CD4-positive, alpha-beta memory T cell (primary cell): ENCODE measurements around the gene MRPS6. TPM values are rescaled to one million over a fixed set of nuclear protein-coding genes. Genes with fewer than 3 reads are reported as not detected.

Experiments
- CTCF ChIA-PET: fragments of 350-600 bp; sonication (Branson Sonifier 250); formaldehyde crosslinking; loops from one replicate; lab custom pipeline; 2021; ENCODE audit warnings: inconsistent platforms; ENCODE audit not compliant: partially characterized antibody; lab: Charles Lee
- POLR2A ChIA-PET: fragments of 350-600 bp; sonication (Branson Sonifier 250); formaldehyde crosslinking; loops from one replicate; lab custom pipeline; 2021; ENCODE audit not compliant: partially characterized antibody; lab: Charles Lee
- DNase-seq, 5 donors: peaks; one replicate each; pipeline versions ENCODE4 v3.0.0 to v3.0.0-alpha.2; 2020 to 2022; ENCODE audit warnings: mixed read lengths in 1 of 5
- H3K27ac ChIP-seq: one replicate; pipeline ENCODE4 v1.7.0; 2013; ENCODE audit warnings: low read depth, low read length
- H3K27me3 ChIP-seq: 2 replicates; pipeline ENCODE4 v1.7.0; 2013; ENCODE audit warnings: mild to moderate bottlenecking, low read length, moderate library complexity; ENCODE audit not compliant: insufficient read depth
- H3K36me3 ChIP-seq: 2 replicates; pipeline ENCODE4 v1.7.0; 2013; ENCODE audit warnings: mild to moderate bottlenecking, low read length, moderate library complexity; ENCODE audit not compliant: insufficient read depth
- H3K4me1 ChIP-seq: 2 replicates; pipeline ENCODE4 v1.7.0; 2013; ENCODE audit warnings: mild to moderate bottlenecking, low read length, moderate library complexity; ENCODE audit not compliant: insufficient read depth
- H3K4me3 ChIP-seq, 2 donors: one replicate each; pipeline ENCODE4 v1.7.0; 2013; ENCODE audit warnings: low read length in 2 of 2, mild to moderate bottlenecking in 1 of 2
- H3K9me3 ChIP-seq, 2 donors: one replicate each; pipeline ENCODE4 v1.7.0; 2013; ENCODE audit warnings: low read length in 2 of 2, control low read depth in 1 of 2; ENCODE audit not compliant: control insufficient read depth in 1 of 2
- H3K27ac Mint-ChIP-seq, 7 donors: one replicate each; pipeline ENCODE4 v1.8.0; 2020 to 2021; ENCODE audit warnings: mixed read lengths in 7 of 7, mild to moderate bottlenecking in 6 of 7, inconsistent platforms in 3 of 7, moderate library complexity in 3 of 7
- H3K27me3 Mint-ChIP-seq, 2 donors: one replicate each; pipeline ENCODE4 v1.8.0; 2020 to 2021; ENCODE audit warnings: mixed read lengths in 2 of 2
- H3K36me3 Mint-ChIP-seq, 2 donors: one replicate each; pipeline ENCODE4 v1.8.0; 2020 to 2021; ENCODE audit warnings: mixed read lengths in 2 of 2, inconsistent platforms in 1 of 2, mild to moderate bottlenecking in 1 of 2
- H3K4me1 Mint-ChIP-seq, 4 donors: one replicate each; pipeline ENCODE4 v1.8.0; 2020 to 2021; ENCODE audit warnings: mixed read lengths in 4 of 4, mild to moderate bottlenecking in 1 of 4
- H3K4me3 Mint-ChIP-seq, 8 donors: one replicate each; pipeline ENCODE4 v1.8.0; 2020 to 2021; ENCODE audit warnings: mixed read lengths in 8 of 8, mild to moderate bottlenecking in 7 of 8, moderate library complexity in 6 of 8, inconsistent platforms in 3 of 8
- H3K9me3 Mint-ChIP-seq, 8 donors: one replicate each; pipeline ENCODE4 v1.8.0; 2020 to 2021; ENCODE audit warnings: mixed read lengths in 8 of 8, mild to moderate bottlenecking in 5 of 8, inconsistent platforms in 3 of 8, moderate library complexity in 1 of 8
- intact Hi-C: fragments of 100-400 bp; cut with micrococcal nuclease; formaldehyde crosslinking; loops from one replicate; pipeline ENCODE4 v1.15.1; 2023
- polyA plus RNA-seq, 2 donors: library from polyadenylated mRNA; unstranded; fragments of 300-500 nt; fragmentation: Illumina TruSeq; gene quantifications; one replicate each; pipeline ENCODE4 v1.2.3, GENCODE V29; 2021
- total RNA-seq, 2 experiments: library from RNA; stranded (reverse); gene quantifications; one replicate each; pipeline ENCODE4 v1.2.3, GENCODE V29; 2021

MRPS6 gene
- total and polyA plus RNA-seq, 4 experiments from 2014 or later = 76.9 to 160 (median 108) TPM

- intact Hi-C loops = no loop called here
- no peaks in the 10 kb centered on the region for H3K36me3 ChIP-seq
Measured at GRCh38 chr21:34083357-34083756, 10.0 kb downstream of the MRPS6 start.

DNA sequence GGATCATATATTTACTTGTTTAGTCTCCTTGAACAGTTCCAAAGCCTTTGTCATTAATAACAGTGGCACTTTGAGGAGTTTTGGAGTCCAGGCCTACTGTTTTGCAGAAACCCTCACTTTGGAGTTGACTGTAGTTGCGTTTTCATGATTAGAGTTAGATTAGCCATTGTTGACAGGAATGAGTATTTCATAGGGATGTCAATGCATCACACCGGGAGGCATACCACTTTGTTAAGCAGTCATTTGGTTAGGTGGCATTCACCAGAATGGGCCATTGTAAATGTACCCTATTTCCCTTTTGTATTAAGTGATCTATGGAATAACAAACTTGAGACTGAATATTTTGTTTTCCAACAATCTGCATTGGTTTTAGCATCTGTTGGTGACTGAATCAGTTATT, 11.8 kb downstream of the MRPS6 start:
- Mint-ChIP-seq H3K27me3 (no peaks in the 10 kb centered on the region), H3K4me3 (no peak overlapping the region), H3K36me3 (peaks cover 17 to 27% of the 10 kb centered on the region in 2 donors), H3K27ac (no peak overlapping the region), H3K4me1 (peaks cover 41 to 63% (median 45%) of the 10 kb centered on the region in 4 donors), H3K9me3 (no peaks in the 10 kb centered on the region)
- Histone ChIP-seq H3K4me1 (peaks cover 85% of the 10 kb centered on the region), H3K9me3 (no peaks in the 10 kb centered on the region), H3K4me3 (no peak overlapping the region), H3K27me3 (no peaks in the 10 kb centered on the region), H3K27ac (no peak overlapping the region), H3K36me3 (no peaks in the 10 kb centered on the region)
- ChIA-PET POLR2A (no interaction called here), CTCF (no interaction called here)
- DNase-seq = no peak
- intact Hi-C loops = no loop called here

More at GRCh38 chr21:34083357-34083756, 10.0 kb downstream of the MRPS6 start:
- DNase-seq = no peak
- H3K27ac Mint-ChIP-seq = no peak overlapping the region
- peaks cover 91% of the 10 kb centered on the region for H3K4me1 ChIP-seq
- no peaks in the 10 kb centered on the region for H3K27me3 ChIP-seq
- H3K36me3 Mint-ChIP-seq = peaks cover 17 to 29% of the 10 kb centered on the region in 2 donors
- peaks cover 46 to 67% (median 56%) of the 10 kb centered on the region in 4 donors for H3K4me1 Mint-ChIP-seq
- no peaks in the 10 kb centered on the region for H3K9me3 ChIP-seq
- POLR2A ChIA-PET = interaction anchor here (0.8 to 1.2 kb wide), 3 partner anchors 9 to 136 kb away, joined by 3 to 4 read pairs (median 4); no protein-coding TSS in a partner anchor
- H3K4me3 ChIP-seq = no peak overlapping the region
- CTCF ChIA-PET = no interaction called here
- no peaks in the 10 kb centered on the region for H3K27me3 Mint-ChIP-seq
- peak overlapping the region in 5 of 8 donors; percentile 7 to 55 (median 18) for H3K4me3 Mint-ChIP-seq
- H3K9me3 Mint-ChIP-seq = no peaks in the 10 kb centered on the region
- H3K27ac ChIP-seq = no peak overlapping the region

GRCh38 chr21:34086887-34087306, 13.5 kb downstream of the MRPS6 start:
- no peak overlapping the region for H3K4me3 ChIP-seq
- no peaks in the 10 kb centered on the region for H3K36me3 ChIP-seq
- H3K9me3 ChIP-seq = no peaks in the 10 kb centered on the region
- no peak overlapping the region for H3K4me3 Mint-ChIP-seq
- H3K4me1 Mint-ChIP-seq = peaks cover 43 to 61% (median 44%) of the 10 kb centered on the region in 4 donors
- H3K36me3 Mint-ChIP-seq = peaks cover 14 to 16% of the 10 kb centered on the region in 2 donors
- no peaks in the 10 kb centered on the region for H3K27me3 ChIP-seq
- ChIA-PET POLR2A (interaction anchor here (0.8 kb wide), 1 partner anchor 13 kb away, joined by 3 read pairs; no protein-coding TSS in a partner anchor), CTCF (interaction anchor here (1.2 kb wide), 1 partner anchor 10 kb away, joined by 3 read pairs; no protein-coding TSS in a partner anchor)
- no peak overlapping the region for H3K27ac ChIP-seq
- peak in 1 of 5 donors; percentile 56 for DNase-seq
- intact Hi-C loops = no loop called here
- H3K4me1 ChIP-seq = peaks cover 83% of the 10 kb centered on the region
- no peak overlapping the region for H3K27ac Mint-ChIP-seq
- H3K9me3 Mint-ChIP-seq = no peaks in the 10 kb centered on the region
- H3K27me3 Mint-ChIP-seq = no peaks in the 10 kb centered on the region

DNA sequence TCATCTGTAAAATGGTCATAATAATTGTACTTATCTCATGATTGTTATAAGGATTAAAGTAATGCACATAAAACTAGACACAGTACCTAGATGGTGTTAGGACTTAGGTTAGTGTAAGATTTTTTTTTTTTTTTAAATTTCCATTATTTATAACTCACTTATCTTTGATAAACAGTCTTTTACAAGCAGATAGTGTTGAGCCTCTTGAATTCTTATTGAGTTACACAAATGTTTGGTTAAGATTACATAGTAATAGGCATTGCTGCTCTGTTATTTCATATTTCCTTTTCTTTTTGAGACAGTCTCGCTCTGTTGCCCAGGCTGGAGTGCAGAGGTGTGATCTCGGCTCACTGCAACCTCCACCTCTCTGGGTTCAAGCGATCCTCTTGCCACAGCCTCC, 15.4 kb downstream of the MRPS6 start:
- no peaks in the 10 kb centered on the region for H3K9me3 ChIP-seq
- intact Hi-C loops = no loop called here
- no peaks in the 10 kb centered on the region for H3K36me3 ChIP-seq
- Mint-ChIP-seq H3K27me3 (no peaks in the 10 kb centered on the region), H3K4me3 (no peak overlapping the region), H3K9me3 (no peaks in the 10 kb centered on the region), H3K27ac (peak overlapping the region in 1 of 7 donors; percentile 70), H3K4me1 (peaks cover 36 to 50% (median 41%) of the 10 kb centered on the region in 4 donors), H3K36me3 (peaks cover 4 to 8% of the 10 kb centered on the region in 2 donors)
- no peak for DNase-seq
- H3K27ac ChIP-seq = no peak overlapping the region
- ChIA-PET POLR2A (interaction anchor here (0.8 to 1.2 kb wide), 3 partner anchors 12 to 157 kb away, joined by 3 to 5 read pairs (median 3); no protein-coding TSS in a partner anchor), CTCF (interaction anchor here (4.5 kb wide), 1 partner anchor 12 kb away, joined by 19 read pairs; no protein-coding TSS in a partner anchor)
- no peak overlapping the region for H3K4me3 ChIP-seq
- H3K4me1 ChIP-seq = peaks cover 77% of the 10 kb centered on the region
- H3K27me3 ChIP-seq = no peaks in the 10 kb centered on the region

DNA sequence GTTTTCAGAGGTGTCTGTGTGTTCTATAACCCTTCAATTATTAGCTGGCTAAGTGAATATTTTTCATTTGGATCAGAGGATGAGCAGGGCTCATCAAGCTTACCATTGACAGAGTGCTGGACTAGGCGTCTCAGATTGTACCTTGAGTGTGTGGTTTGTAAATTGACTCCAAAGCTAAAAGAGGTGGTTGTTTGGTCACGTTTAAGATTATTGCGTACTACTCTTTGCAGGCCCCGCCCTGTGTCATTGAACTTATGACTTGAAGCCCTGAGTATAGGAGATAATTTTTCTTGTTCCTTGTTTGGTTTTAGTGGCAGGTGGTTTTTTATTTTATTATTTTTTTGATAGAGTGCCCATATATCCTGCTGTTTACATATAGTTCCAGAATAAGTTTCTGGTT, 17.7 kb downstream of the MRPS6 start:
- peak overlapping the region in 1 of 7 donors; percentile 48 for H3K27ac Mint-ChIP-seq
- H3K27me3 Mint-ChIP-seq = no peaks in the 10 kb centered on the region
- Histone ChIP-seq H3K4me1 (peaks cover 63% of the 10 kb centered on the region), H3K9me3 (no peaks in the 10 kb centered on the region), H3K27me3 (no peaks in the 10 kb centered on the region), H3K27ac (no peak overlapping the region), H3K36me3 (peaks cover 13% of the 10 kb centered on the region), H3K4me3 (no peak overlapping the region)
- DNase-seq = no peak
- peak overlapping the region in 2 of 8 donors; percentile 5 to 7 for H3K4me3 Mint-ChIP-seq
- H3K9me3 Mint-ChIP-seq = no peaks in the 10 kb centered on the region
- CTCF ChIA-PET = interaction anchor here (1.1 to 4.7 kb wide), 8 partner anchors 10 to 257 kb away, joined by 3 to 29 read pairs (median 4); no protein-coding TSS in a partner anchor
- POLR2A ChIA-PET = interaction anchor here (2.4 kb wide), 1 partner anchor 167 kb away, joined by 6 read pairs; no protein-coding TSS in a partner anchor
- intact Hi-C loops = loop anchor here (2.0 kb wide), 1 partner anchor 16 kb away; no protein-coding TSS in a partner anchor
- H3K4me1 Mint-ChIP-seq = peaks cover 36 to 51% (median 42%) of the 10 kb centered on the region in 4 donors
- peaks cover 22 to 25% of the 10 kb centered on the region in 2 donors for H3K36me3 Mint-ChIP-seq

DNA sequence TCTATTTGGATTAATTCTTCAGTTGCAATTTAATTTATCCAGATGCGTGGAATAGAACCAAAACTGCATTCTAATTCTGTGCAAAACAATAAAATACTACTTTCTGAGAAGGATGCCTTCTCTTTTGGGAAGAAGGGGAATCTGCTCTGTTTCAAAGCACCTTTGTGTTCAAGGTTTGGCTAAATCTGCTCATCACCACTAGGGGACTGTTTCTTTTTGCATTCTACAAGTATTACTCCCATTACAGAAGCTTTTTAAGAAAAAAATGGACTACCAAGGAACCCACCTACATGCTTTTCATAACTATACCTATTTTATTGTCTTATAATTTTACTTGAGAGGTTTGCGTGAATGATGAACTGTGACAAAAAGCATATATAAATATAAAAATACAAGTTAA, 18.2 kb downstream of the MRPS6 start:
- Histone ChIP-seq H3K9me3 (no peaks in the 10 kb centered on the region), H3K27me3 (no peaks in the 10 kb centered on the region), H3K36me3 (peaks cover 16% of the 10 kb centered on the region), H3K27ac (no peak overlapping the region), H3K4me3 (no peak overlapping the region), H3K4me1 (peaks cover 58% of the 10 kb centered on the region)
- Mint-ChIP-seq H3K27ac (peak overlapping the region in 2 of 7 donors; percentile 30 to 41), H3K9me3 (no peaks in the 10 kb centered on the region), H3K4me1 (peaks cover 39 to 57% (median 45%) of the 10 kb centered on the region in 4 donors), H3K27me3 (no peaks in the 10 kb centered on the region), H3K4me3 (peak overlapping the region in 3 of 8 donors; percentile 7 to 62 (median 11)), H3K36me3 (peaks cover 28 to 29% of the 10 kb centered on the region in 2 donors)
- intact Hi-C loops = loop anchor here (2.0 kb wide), 1 partner anchor 17 kb away; no protein-coding TSS in a partner anchor
- CTCF ChIA-PET = interaction anchor here (1.1 to 4.7 kb wide), 6 partner anchors 9 to 256 kb away, joined by 3 to 29 read pairs (median 6); no protein-coding TSS in a partner anchor
- POLR2A ChIA-PET = interaction anchor here (2.4 kb wide), 1 partner anchor 167 kb away, joined by 6 read pairs; no protein-coding TSS in a partner anchor
- DNase-seq = no peak
